Measurements from ENCODE around the gene TMPRSS9. TPM values are rescaled to one million over a fixed set of nuclear protein-coding genes. Genes with fewer than 3 reads are reported as not detected.

Gene TMPRSS9
- total RNA-seq, 1 donor from 2014 or later = not detected

DNA sequence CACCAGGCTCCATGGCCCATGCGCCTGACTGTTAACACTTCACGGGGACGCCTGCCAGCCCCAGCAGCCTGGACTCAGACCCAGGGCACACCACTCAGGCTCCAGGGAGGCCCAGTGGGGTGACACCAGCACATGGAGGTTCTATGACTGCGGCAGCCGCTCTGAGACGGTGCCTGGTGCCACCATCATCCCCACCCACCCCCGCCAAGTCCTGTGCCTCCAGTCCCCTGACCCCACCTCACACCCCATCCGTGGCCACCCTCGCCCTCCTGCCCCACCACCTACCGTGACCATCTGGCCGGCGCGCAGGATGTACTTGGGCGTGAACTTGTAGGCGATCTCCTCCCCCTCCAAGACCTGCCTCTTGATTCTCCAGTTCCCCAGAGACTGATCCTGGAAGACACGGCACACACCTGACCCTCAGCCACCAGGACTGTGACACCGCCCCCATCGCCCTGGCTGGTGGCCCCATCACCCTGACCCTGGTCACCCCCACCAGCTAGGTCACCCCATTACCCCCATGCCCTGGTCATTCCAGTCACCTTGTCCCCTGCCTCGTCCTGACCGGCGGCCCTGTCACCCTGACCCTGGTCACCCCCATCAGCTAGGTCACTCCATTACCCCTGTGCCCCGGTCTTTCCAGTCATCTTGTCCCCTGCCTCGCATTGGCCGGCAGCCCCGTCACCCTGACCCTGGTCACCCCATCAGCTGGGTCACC lies 72.2 kb downstream of the TMPRSS9 start:
- DNase-seq (no peak), ATAC-seq (ENCODE audit: low read depth) (no peak)
- TF ChIP-seq, protein P1, sequence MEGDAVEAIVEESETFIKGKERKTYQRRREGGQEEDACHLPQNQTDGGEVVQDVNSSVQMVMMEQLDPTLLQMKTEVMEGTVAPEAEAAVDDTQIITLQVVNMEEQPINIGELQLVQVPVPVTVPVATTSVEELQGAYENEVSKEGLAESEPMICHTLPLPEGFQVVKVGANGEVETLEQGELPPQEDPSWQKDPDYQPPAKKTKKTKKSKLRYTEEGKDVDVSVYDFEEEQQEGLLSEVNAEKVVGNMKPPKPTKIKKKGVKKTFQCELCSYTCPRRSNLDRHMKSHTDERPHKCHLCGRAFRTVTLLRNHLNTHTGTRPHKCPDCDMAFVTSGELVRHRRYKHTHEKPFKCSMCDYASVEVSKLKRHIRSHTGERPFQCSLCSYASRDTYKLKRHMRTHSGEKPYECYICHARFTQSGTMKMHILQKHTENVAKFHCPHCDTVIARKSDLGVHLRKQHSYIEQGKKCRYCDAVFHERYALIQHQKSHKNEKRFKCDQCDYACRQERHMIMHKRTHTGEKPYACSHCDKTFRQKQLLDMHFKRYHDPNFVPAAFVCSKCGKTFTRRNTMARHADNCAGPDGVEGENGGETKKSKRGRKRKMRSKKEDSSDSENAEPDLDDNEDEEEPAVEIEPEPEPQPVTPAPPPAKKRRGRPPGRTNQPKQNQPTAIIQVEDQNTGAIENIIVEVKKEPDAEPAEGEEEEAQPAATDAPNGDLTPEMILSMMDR (IDR thresholded peaks at IDR 0.05) = no peak
- Mint-ChIP-seq H3K9me3 (no peaks in the 10 kb centered on the region), H3K27me3 (no peaks in the 10 kb centered on the region), H3K27ac (no peak overlapping the region), H3K4me1 (peaks cover 9% of the 10 kb centered on the region), H3K36me3 (ENCODE audit: low read depth) (peaks cover 37% of the 10 kb centered on the region), H3K4me3 (no peak overlapping the region)
- CTCF ChIA-PET = no interaction called here
- intact Hi-C loops (cut with micrococcal nuclease) = no loop called here
- POLR2A ChIA-PET = no interaction called here

GRCh38 chr19:2433854-2434253 lies 73.8 kb downstream of the TMPRSS9 start:
- H3K4me1 Mint-ChIP-seq = no peaks in the 10 kb centered on the region
- POLR2A ChIA-PET = interaction anchor here (0.6 kb wide), 1 partner anchor 180 kb away, joined by 3 read pairs; no protein-coding TSS in a partner anchor
- CTCF ChIA-PET = no interaction called here
- no peaks in the 10 kb centered on the region for H3K27me3 Mint-ChIP-seq
- TF ChIP-seq, protein P1 (IDR thresholded peaks at IDR 0.05) = no peak
- no peak for ATAC-seq (ENCODE audit: low read depth)
- no peak overlapping the region for H3K27ac Mint-ChIP-seq
- H3K9me3 Mint-ChIP-seq = no peaks in the 10 kb centered on the region
- H3K36me3 Mint-ChIP-seq (ENCODE audit: low read depth) = peaks cover 41% of the 10 kb centered on the region
- no peak for DNase-seq
- intact Hi-C loops (cut with micrococcal nuclease) = no loop called here
- H3K4me3 Mint-ChIP-seq = no peak overlapping the region

GRCh38 chr19:2434267-2434666 lies 74.2 kb downstream of the TMPRSS9 start:
- DNase-seq = no peak
- Mint-ChIP-seq H3K27ac (no peak overlapping the region), H3K27me3 (no peaks in the 10 kb centered on the region), H3K9me3 (no peaks in the 10 kb centered on the region), H3K36me3 (ENCODE audit: low read depth) (peaks cover 41% of the 10 kb centered on the region), H3K4me3 (no peak overlapping the region), H3K4me1 (no peaks in the 10 kb centered on the region)
- CTCF ChIA-PET = no interaction called here
- TF ChIP-seq, protein P1 (IDR thresholded peaks at IDR 0.05) = no peak
- intact Hi-C loops (cut with micrococcal nuclease) = no loop called here
- POLR2A ChIA-PET = interaction anchor here (0.6 kb wide), 1 partner anchor 180 kb away, joined by 3 read pairs; no protein-coding TSS in a partner anchor
- ATAC-seq (ENCODE audit: low read depth) = no peak

DNA sequence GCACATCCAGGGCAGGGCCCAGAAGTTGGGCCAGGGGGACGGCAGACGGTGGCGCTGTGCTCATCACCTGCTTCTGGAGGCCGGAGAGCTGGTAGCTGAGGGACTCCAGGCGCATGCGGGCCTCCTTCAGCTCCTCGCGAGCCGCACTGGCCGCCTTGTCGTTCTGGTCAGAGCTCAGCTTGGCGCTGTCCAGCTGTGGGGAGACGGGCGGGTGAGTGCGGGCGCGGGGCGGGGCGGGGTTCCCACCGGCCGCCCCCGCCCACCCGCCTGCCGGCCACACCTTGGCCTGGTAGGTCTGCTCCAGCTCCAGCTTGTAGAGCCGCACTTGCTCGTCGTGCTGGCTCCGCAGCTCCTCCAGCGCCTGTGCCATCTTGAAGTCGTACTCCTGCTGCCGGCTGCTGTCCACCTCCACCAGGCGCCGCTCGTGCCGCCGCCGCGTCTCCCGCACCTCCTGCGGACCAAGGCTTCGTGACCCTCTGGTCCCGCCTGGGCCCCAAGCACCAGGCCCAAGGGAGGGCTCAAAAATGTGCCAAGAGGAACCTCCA lies 74.7 kb downstream of the TMPRSS9 start:
- Mint-ChIP-seq H3K27ac (no peak overlapping the region), H3K27me3 (no peaks in the 10 kb centered on the region), H3K36me3 (ENCODE audit: low read depth) (peaks cover 40% of the 10 kb centered on the region), H3K4me3 (no peak overlapping the region), H3K4me1 (no peaks in the 10 kb centered on the region), H3K9me3 (no peaks in the 10 kb centered on the region)
- POLR2A ChIA-PET = no interaction called here
- CTCF ChIA-PET = no interaction called here
- no peak for ATAC-seq (ENCODE audit: low read depth)
- DNase-seq = no peak
- intact Hi-C loops (cut with micrococcal nuclease) = no loop called here
- TF ChIP-seq, protein P1 (IDR thresholded peaks at IDR 0.05) = no peak

GRCh38 chr19:2436384-2436783 lies 76.3 kb downstream of the TMPRSS9 start:
- CTCF ChIA-PET = no interaction called here
- POLR2A ChIA-PET = no interaction called here
- Mint-ChIP-seq H3K27me3 (no peaks in the 10 kb centered on the region), H3K9me3 (no peaks in the 10 kb centered on the region), H3K4me3 (no peak overlapping the region), H3K27ac (no peak overlapping the region), H3K4me1 (no peaks in the 10 kb centered on the region), H3K36me3 (ENCODE audit: low read depth) (peaks cover 31% of the 10 kb centered on the region)
- intact Hi-C loops (cut with micrococcal nuclease) = no loop called here
- DNase-seq = no peak
- TF ChIP-seq, protein P1 (IDR thresholded peaks at IDR 0.05) = no peak
- ATAC-seq (ENCODE audit: low read depth) = no peak

Measured in activated B cell treated with CpG ODN at 0.5 μM for 24 hours (primary cell).